H9 (cell line): Measurements from ENCODE around the gene STK38L. TPM values are rescaled to one million over a fixed set of nuclear protein-coding genes. Genes with fewer than 3 reads are reported as not detected.

Experiments
- DNase-seq: peaks from one replicate; pipeline ENCODE4 v3.0.0-alpha.2; 2017
- H2AFZ ChIP-seq: one replicate; pipeline ENCODE4 v1.6.1; 2013; ENCODE audit warnings: mild to moderate bottlenecking, low read length, control low read depth, moderate library complexity
- H2AK5ac ChIP-seq: 2 replicates; pipeline ENCODE4 v1.6.1; 2013; ENCODE audit warnings: low read length, control low read depth, mixed read lengths; ENCODE audit not compliant: insufficient read length
- H2BK120ac ChIP-seq: one replicate; pipeline ENCODE4 v1.6.1; 2013; ENCODE audit warnings: low read depth, mild to moderate bottlenecking, low read length, control low read depth, inconsistent platforms; ENCODE audit not compliant: poor library complexity, severe bottlenecking
- H2BK12ac ChIP-seq: 2 replicates; pipeline ENCODE4 v1.6.1; 2013; ENCODE audit warnings: low read length, control low read depth, mixed read lengths, low read depth; ENCODE audit not compliant: insufficient read length
- H2BK15ac ChIP-seq: 2 replicates; pipeline ENCODE4 v1.6.1; 2013; ENCODE audit warnings: low read depth, low read length, control low read depth
- H2BK20ac ChIP-seq: one replicate; pipeline ENCODE4 v1.6.1; 2013; ENCODE audit warnings: low read depth, mild to moderate bottlenecking, low read length, control low read depth, inconsistent platforms; ENCODE audit not compliant: poor library complexity, severe bottlenecking
- H2BK5ac ChIP-seq: 2 replicates; pipeline ENCODE4 v1.6.1; 2013; ENCODE audit warnings: low read length, control low read depth, mixed read lengths; ENCODE audit not compliant: insufficient read length
- H3K14ac ChIP-seq: 2 replicates; pipeline ENCODE4 v1.6.1; 2013; ENCODE audit warnings: low read length, control low read depth; ENCODE audit not compliant: insufficient read depth
- H3K18ac ChIP-seq: 2 replicates; pipeline ENCODE4 v1.6.1; 2013; ENCODE audit warnings: low read depth, mild to moderate bottlenecking, mixed read lengths, low read length, control low read depth; ENCODE audit not compliant: insufficient read length
- H3K23ac ChIP-seq: 2 replicates; pipeline ENCODE4 v1.6.1; 2013; ENCODE audit warnings: low read length, control low read depth, mixed read lengths, low read depth; ENCODE audit not compliant: insufficient read length
- H3K23me2 ChIP-seq: 2 replicates; pipeline ENCODE4 v1.6.1; 2013; ENCODE audit warnings: low read depth, mild to moderate bottlenecking, mixed read lengths, low read length, control low read depth; ENCODE audit not compliant: insufficient read length, poor library complexity, severe bottlenecking
- H3K27ac ChIP-seq: 2 replicates; pipeline ENCODE4 v1.5.1; 2013; ENCODE audit warnings: low read length, control low read depth, mixed read lengths, low read depth; ENCODE audit not compliant: insufficient read length
- H3K27me3 ChIP-seq: 2 replicates; pipeline ENCODE4 v1.6.1; 2013; ENCODE audit warnings: low read length, control low read depth, inconsistent platforms; ENCODE audit not compliant: insufficient read depth
- H3K4ac ChIP-seq: 2 replicates; pipeline ENCODE4 v1.6.1; 2013; ENCODE audit warnings: low read depth, mild to moderate bottlenecking, control low read depth, inconsistent platforms, low read length, moderate library complexity
- H3K4me1 ChIP-seq: 2 replicates; pipeline ENCODE4 v1.6.1; 2013; ENCODE audit warnings: low read length, control low read depth, inconsistent platforms; ENCODE audit not compliant: insufficient read depth
- H3K4me2 ChIP-seq: 2 replicates; pipeline ENCODE4 v1.6.1; 2013; ENCODE audit warnings: low read length, control low read depth, mixed read lengths; ENCODE audit not compliant: insufficient read length, insufficient read depth
- H3K56ac ChIP-seq: 2 replicates; pipeline ENCODE4 v1.6.1; 2013; ENCODE audit warnings: low read depth, mild to moderate bottlenecking, mixed read lengths, low read length, control low read depth; ENCODE audit not compliant: insufficient read length
- H3K79me1 ChIP-seq: 2 replicates; pipeline ENCODE4 v1.6.1; 2013; ENCODE audit warnings: low read depth, mild to moderate bottlenecking, moderate library complexity, low read length, control low read depth, inconsistent platforms; ENCODE audit not compliant: insufficient read depth, poor library complexity, severe bottlenecking
- H3K79me2 ChIP-seq: 2 replicates; pipeline ENCODE4 v1.6.1; 2013; ENCODE audit warnings: low read length, control low read depth, inconsistent platforms; ENCODE audit not compliant: insufficient read depth
- H3K9ac ChIP-seq: 2 replicates; pipeline ENCODE4 v1.6.1; 2013; ENCODE audit warnings: low read length, control low read depth, mixed read lengths; ENCODE audit not compliant: insufficient read length; ENCODE audit errors: extremely low read depth
- H3K9me3 ChIP-seq: one replicate; pipeline ENCODE4 v1.6.1; 2013; ENCODE audit warnings: low read depth, low read length, inconsistent platforms; ENCODE audit not compliant: control insufficient read depth
- H3T11ph ChIP-seq: one replicate; pipeline ENCODE4 v1.6.1; 2013; ENCODE audit warnings: mild to moderate bottlenecking, low read length, control low read depth, inconsistent platforms
- H4K20me1 ChIP-seq: one replicate; pipeline ENCODE4 v1.6.1; 2013; ENCODE audit not compliant: control insufficient read depth, insufficient read length, insufficient read depth
- H4K5ac ChIP-seq: 2 replicates; pipeline ENCODE4 v1.6.1; 2013; ENCODE audit warnings: low read depth, mild to moderate bottlenecking, mixed read lengths, low read length, control low read depth; ENCODE audit not compliant: insufficient read length
- H4K8ac ChIP-seq: replicated peaks from 2 replicates; pipeline ENCODE4 v1.6.1; 2013; ENCODE audit warnings: low read length, control low read depth, mixed read lengths, low read depth; ENCODE audit not compliant: insufficient read length
- H4K91ac ChIP-seq: 2 replicates; pipeline ENCODE4 v1.6.1; 2013; ENCODE audit warnings: low read depth, mild to moderate bottlenecking, moderate library complexity, mixed read lengths, low read length, control low read depth; ENCODE audit not compliant: insufficient read length
- H3K27ac Mint-ChIP-seq, 3 experiments: 2 replicates in 2 of 3; 3 replicates in 1 of 3; pipeline ENCODE4 v1.8.0; 2020 to 2021; ENCODE audit warnings: mixed read lengths in 3 of 3, mild to moderate bottlenecking in 1 of 3, moderate library complexity in 1 of 3
- H3K27me3 Mint-ChIP-seq: 2 replicates; pipeline ENCODE4 v1.8.0; 2021; ENCODE audit warnings: low read depth, mild to moderate bottlenecking, moderate library complexity, mixed read lengths
- H3K36me3 Mint-ChIP-seq, 3 experiments: 2 replicates in 2 of 3; 3 replicates in 1 of 3; pipeline ENCODE4 v1.8.0; 2020 to 2021; ENCODE audit warnings: low read depth in 3 of 3, mixed read lengths in 3 of 3; ENCODE audit not compliant: insufficient read depth in 1 of 3
- H3K4me1 Mint-ChIP-seq, 2 experiments: 2 replicates each; pipeline ENCODE4 v1.8.0; 2020; ENCODE audit warnings: mixed read lengths in 2 of 2
- H3K4me3 Mint-ChIP-seq, 2 experiments: 2 replicates in 1 of 2; 3 replicates in 1 of 2; pipeline ENCODE4 v1.8.0; 2020 to 2021; ENCODE audit warnings: mild to moderate bottlenecking in 2 of 2, mixed read lengths in 2 of 2, moderate library complexity in 1 of 2
- H3K9me3 Mint-ChIP-seq, 2 experiments: 2 replicates in 1 of 2; 3 replicates in 1 of 2; pipeline ENCODE4 v1.8.0; 2020; ENCODE audit warnings: mild to moderate bottlenecking in 2 of 2, mixed read lengths in 2 of 2, moderate library complexity in 1 of 2
- CTCF ChIP-seq: fragments of 200-600 bp; sonication (generic); conservative IDR thresholded peaks from 3 replicates; pipeline ENCODE4 v1.8.0; 2021; ENCODE audit warnings: antibody characterized with exemption, mild to moderate bottlenecking
- WGBS: extraction: QIAGEN DNeasy Blood & Tissue Kit; methylation state at CpG from one replicate; pipeline ENCODE4 v1.1.7; 2013; ENCODE audit warnings: missing lambda C conversion rate, low lambda C conversion rate, mixed read lengths; ENCODE audit not compliant: insufficient read length; ENCODE audit errors: extremely low coverage; 5-methylcytosine and 5-hydroxymethylcytosine counted together
- total RNA-seq: library from RNA; stranded (reverse); gene quantifications from 2 replicates; pipeline ENCODE4 v1.2.1, GENCODE V29; 2021

STK38L gene
- total RNA-seq, 1 experiment from 2014 or later = 44.9 TPM

GRCh38 chr12:27342536-27342935 lies 98.5 kb downstream of the STK38L start:
- no peak for TF ChIP-seq CTCF
- H3K9me3 Mint-ChIP-seq = no peaks in the 10 kb centered on the region
- H2BK20ac ChIP-seq = no peak overlapping the region
- H3K27ac ChIP-seq = no peak overlapping the region
- no peak overlapping the region for H2BK5ac ChIP-seq
- H3K18ac ChIP-seq = no peak overlapping the region
- no peak overlapping the region for H3K9ac ChIP-seq
- H3K36me3 Mint-ChIP-seq = no peaks in the 10 kb centered on the region; a peak in 1 of 7 replicates
- H3K79me2 ChIP-seq = peaks cover 6% of the 10 kb centered on the region; the same call in 1 of the 2 replicates
- H3K23me2 ChIP-seq = no peaks in the 10 kb centered on the region
- H3K9me3 ChIP-seq = no peaks in the 10 kb centered on the region
- WGBS = no CpG with 5 or more reads among the region's 2 CpGs
- no peak overlapping the region for H3K23ac ChIP-seq
- H3K4me3 Mint-ChIP-seq = no peak overlapping the region
- no peak overlapping the region for H4K5ac ChIP-seq
- H2BK120ac ChIP-seq = no peak overlapping the region
- no peak overlapping the region for H3K27ac Mint-ChIP-seq
- H3K56ac ChIP-seq = no peak overlapping the region
- H3K14ac ChIP-seq = no peak overlapping the region
- H4K91ac ChIP-seq = no peak overlapping the region
- no peak for DNase-seq
- no peak overlapping the region for H4K8ac ChIP-seq
- no peak overlapping the region for H3K4ac ChIP-seq
- no peak overlapping the region for H2AK5ac ChIP-seq
- no peak overlapping the region for H2AFZ ChIP-seq
- H3K79me1 ChIP-seq = peaks cover 3% of the 10 kb centered on the region
- no peak overlapping the region for H3T11ph ChIP-seq
- H2BK15ac ChIP-seq = no peak overlapping the region
- H2BK12ac ChIP-seq = no peak overlapping the region
- peaks cover 30 to 34% of the 10 kb centered on the region in 2 experiments for H3K4me1 Mint-ChIP-seq
- H3K27me3 Mint-ChIP-seq = no peaks in the 10 kb centered on the region
- H3K4me1 ChIP-seq = peaks cover 4% of the 10 kb centered on the region; the same call in 1 of the 2 replicates
- H3K27me3 ChIP-seq = no peaks in the 10 kb centered on the region
- H3K4me2 ChIP-seq = no peak overlapping the region
- no peaks in the 10 kb centered on the region for H4K20me1 ChIP-seq
